ENCODE results near the gene SLC38A10.

The SLC38A10 gene

GRCh38 chr17:81202318-81202717, 92.8 kb downstream of the SLC38A10 start:
- no peak for DNase-seq (ENCODE audit: low spot score)

DNA sequence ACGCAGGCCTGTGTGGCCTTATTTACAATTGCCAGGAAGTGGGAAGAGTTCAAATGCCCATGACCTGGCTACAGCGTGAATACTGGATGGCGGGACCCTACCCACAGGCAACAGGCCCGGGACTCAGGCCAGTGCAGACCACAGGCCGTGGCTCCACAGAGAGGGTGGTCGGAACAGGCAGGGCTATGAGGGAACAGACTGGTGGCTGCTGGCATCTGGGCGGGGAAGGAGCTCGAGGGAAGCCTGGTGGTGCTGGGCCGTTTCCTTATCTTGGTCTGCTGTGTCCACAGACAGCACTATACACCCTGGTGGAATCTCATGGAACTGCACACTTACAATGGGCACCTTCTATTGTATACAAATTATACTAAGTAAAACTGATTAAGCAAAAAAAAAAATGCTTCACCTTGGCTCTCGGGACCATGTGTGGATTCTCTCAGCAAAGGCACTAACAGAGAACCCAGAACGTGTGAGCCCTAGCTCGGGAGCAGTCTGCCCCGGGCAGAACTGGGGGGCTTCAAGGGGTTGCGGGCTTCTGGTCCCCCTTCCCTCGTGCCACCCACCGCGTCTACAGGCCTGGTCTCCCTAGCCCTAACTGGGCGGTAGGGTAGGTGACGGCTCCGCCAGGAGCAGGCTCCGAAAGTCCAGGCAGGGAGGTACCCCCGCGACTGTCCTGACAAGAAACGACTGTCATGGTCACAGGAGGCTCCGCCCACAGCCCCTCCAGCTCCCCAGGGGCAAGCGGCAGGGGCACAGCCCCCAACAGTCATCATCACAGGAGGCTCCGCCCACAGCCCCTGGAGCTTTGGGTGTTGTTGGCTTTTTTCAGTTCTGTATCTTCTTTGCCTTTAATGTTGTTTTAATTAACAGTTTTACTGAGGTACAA, 94.2 kb downstream of the SLC38A10 start:
- DNase-seq (ENCODE audit: low spot score): peak; percentile 67

- DNase-seq (ENCODE audit: low spot score): no peak
Measured at GRCh38 chr17:81200201-81200600, 94.9 kb downstream of the SLC38A10 start.

DNA sequence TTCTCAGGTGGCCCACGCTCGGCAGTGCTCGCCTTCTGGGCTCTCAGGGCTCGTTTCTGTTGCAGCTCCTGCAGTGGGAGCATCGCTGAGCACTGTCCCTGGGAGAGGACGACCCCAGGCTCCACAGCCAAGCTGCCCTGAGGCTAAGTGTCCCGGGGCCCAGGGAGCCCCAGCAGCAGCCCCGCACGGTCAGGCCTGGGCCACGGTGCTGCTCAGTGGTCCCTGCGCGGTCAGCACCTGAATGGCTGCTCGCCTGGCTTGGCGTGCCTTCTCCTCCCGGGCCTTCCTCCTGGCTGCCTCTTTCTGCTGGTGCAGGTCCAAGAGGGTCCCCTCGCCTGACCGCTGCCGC, 95.7 kb downstream of the SLC38A10 start:
- no peak for DNase-seq (ENCODE audit: low spot score)

GRCh38 chr17:81198826-81199481, 96.2 kb downstream of the SLC38A10 start:
- no peak for DNase-seq (ENCODE audit: low spot score)

GRCh38 chr17:81197831-81198490, 97.1 kb downstream of the SLC38A10 start:
- DNase-seq (ENCODE audit: low spot score): no peak

GRCh38 chr17:81197409-81197795, 97.7 kb downstream of the SLC38A10 start:
- no peak for DNase-seq (ENCODE audit: low spot score)

DNA sequence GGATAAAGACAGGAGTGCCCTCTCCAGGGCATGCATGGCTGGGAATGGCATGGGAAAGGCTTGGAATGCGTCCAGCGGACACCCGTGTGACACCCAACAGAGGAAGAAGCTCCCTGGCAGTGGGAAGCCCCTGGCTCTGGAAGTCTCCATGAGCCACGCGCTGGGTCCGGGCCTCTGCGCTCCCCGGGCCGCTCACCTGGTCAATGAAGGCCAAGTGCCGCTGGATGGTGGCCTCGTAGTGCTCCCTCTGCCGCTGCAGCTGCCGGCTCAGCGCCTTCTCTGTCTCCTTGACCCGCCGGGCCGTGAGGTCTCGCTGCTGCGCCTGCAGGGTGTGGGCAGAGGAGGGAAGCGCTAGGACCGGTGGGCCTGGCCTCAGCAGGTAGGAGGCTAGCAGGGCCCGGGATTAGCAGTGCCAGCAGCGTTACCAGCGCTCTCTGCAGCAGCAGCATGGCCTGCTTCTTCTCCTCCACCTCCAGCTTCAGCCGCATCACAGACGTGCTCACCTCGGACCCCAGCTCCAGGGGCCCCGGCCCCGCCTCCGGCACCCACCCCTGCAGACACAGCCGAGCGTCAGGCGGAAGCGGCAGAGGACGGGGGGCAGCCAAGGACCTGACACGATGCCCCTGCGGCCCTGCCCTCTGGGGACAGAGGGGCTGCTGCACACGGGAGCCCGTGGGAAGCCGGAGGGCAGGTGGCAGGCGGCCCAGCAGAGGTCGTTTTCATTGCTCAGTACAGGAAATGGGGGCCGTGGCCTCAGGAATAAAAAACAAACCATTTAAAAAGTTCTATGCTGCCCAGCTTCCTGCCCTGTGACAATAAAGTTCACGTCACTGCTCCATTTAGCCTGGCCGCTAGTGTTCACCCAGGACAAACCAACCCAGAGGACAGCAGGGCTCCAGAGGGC, 98.3 kb downstream of the SLC38A10 start:
- no peak for DNase-seq (ENCODE audit: low spot score)

DNA sequence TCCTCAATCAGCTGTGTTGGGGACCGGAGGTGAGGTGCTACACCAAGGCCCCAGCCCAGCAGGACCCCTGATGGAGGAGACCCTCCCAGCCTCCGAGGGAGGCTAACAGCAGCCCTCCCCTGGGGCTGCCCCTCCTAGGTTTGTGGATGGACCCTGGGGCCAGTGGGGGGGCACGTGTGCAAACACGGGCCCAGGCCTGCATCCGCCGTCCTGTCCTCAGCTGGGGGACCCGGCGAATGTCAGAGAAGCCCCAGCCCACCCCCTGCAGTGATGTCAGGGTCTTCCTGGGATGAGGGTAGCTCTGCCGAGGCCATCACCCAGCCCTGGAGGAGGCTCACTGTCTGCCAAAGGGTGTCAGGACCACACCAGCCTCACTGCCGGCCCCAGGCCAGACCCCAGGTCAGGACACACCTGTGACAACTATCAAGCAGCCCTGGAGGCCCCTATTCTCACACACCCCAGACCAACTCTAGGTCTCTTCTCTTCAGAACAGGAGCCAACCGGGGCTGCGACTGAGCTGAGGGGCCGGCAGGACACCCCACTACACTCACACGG, 99.1 kb downstream of the SLC38A10 start:
- no peak for DNase-seq (ENCODE audit: low spot score)
